Neutrophil (primary cell): ENCODE data around the gene CALCOCO1.

Experiments
- H3K27ac ChIP-seq: fragments of 200-600 bp; sonication (generic); 2 replicates; pipeline ENCODE4 v1.5.1; 2016; ENCODE audit warnings: mild to moderate bottlenecking, moderate library complexity
- H3K27me3 ChIP-seq: fragments of 200-600 bp; sonication (generic); 2 replicates; pipeline ENCODE4 v1.6.0; 2016; ENCODE audit warnings: mild to moderate bottlenecking
- H3K36me3 ChIP-seq: fragments of 200-600 bp; sonication (generic); 2 replicates; pipeline ENCODE4 v1.5.1; 2017
- H3K4me1 ChIP-seq, 2 experiments: fragments of 200-600 bp in 1 of 2; sonication (generic) in 1 of 2; 1 replicate in 1 of 2; 2 replicates in 1 of 2; pipeline versions ENCODE4 v1.5.1 to v1.6.1; 2013 to 2016; ENCODE audit warnings: low read depth in 1 of 2, low read length in 1 of 2, mild to moderate bottlenecking in 1 of 2, moderate library complexity in 1 of 2; ENCODE audit not compliant: control insufficient read depth in 1 of 2, insufficient read depth in 1 of 2
- H3K4me3 ChIP-seq, 2 experiments: fragments of 200-600 bp in 1 of 2; sonication (generic) in 1 of 2; 1 replicate in 1 of 2; 2 replicates in 1 of 2; pipeline ENCODE4 v1.5.1; 2013 to 2016; ENCODE audit warnings: low read depth in 1 of 2, low read length in 1 of 2, mild to moderate bottlenecking in 1 of 2, moderate library complexity in 1 of 2
- H3K9me3 ChIP-seq: fragments of 200-600 bp; sonication (generic); 2 replicates; pipeline ENCODE4 v1.5.1; 2016
- CTCF ChIP-seq: fragments of 200-600 bp; sonication (generic); IDR thresholded peaks from 2 replicates; pipeline ENCODE4 v1.5.1; 2016; ENCODE audit warnings: antibody characterized with exemption

CALCOCO1 gene

GRCh38 chr12:53701518-53702264 lies 25.6 kb downstream of the CALCOCO1 start:
- peak; percentile 34 for TF ChIP-seq CTCF

GRCh38 chr12:53700567-53700966 lies 26.7 kb downstream of the CALCOCO1 start:
- peaks cover 5 to 17% of the 10 kb centered on the region in 2 experiments for H3K4me1 ChIP-seq
- no peak overlapping the region for H3K4me3 ChIP-seq
- peaks cover 100% of the 10 kb centered on the region for H3K27me3 ChIP-seq
- no peaks in the 10 kb centered on the region for H3K9me3 ChIP-seq
- H3K27ac ChIP-seq = no peak overlapping the region
- no peak for TF ChIP-seq CTCF
- H3K36me3 ChIP-seq = no peaks in the 10 kb centered on the region

More at GRCh38 chr12:53701518-53702264, 25.6 kb downstream of the CALCOCO1 start:
- Histone ChIP-seq H3K27ac (no peak overlapping the region), H3K27me3 (peaks cover 100% of the 10 kb centered on the region), H3K4me1 (peaks cover 0 to 6% of the 10 kb centered on the region in 2 experiments), H3K36me3 (no peaks in the 10 kb centered on the region), H3K4me3 (no peak overlapping the region), H3K9me3 (no peaks in the 10 kb centered on the region)

- H3K36me3 ChIP-seq = no peaks in the 10 kb centered on the region
- no peak overlapping the region for H3K27ac ChIP-seq
- no peak overlapping the region for H3K4me3 ChIP-seq
- peaks cover 100% of the 10 kb centered on the region for H3K27me3 ChIP-seq
- peaks cover 5 to 24% of the 10 kb centered on the region in 2 experiments for H3K4me1 ChIP-seq
- no peak for TF ChIP-seq CTCF
- H3K9me3 ChIP-seq = no peaks in the 10 kb centered on the region
Measured at GRCh38 chr12:53699678-53700025, 27.6 kb downstream of the CALCOCO1 start.

- H3K4me1 ChIP-seq = peaks cover 5 to 24% of the 10 kb centered on the region in 2 experiments
- TF ChIP-seq CTCF = no peak
- no peak overlapping the region for H3K4me3 ChIP-seq
- no peak overlapping the region for H3K27ac ChIP-seq
- no peaks in the 10 kb centered on the region for H3K36me3 ChIP-seq
- H3K9me3 ChIP-seq = no peaks in the 10 kb centered on the region
- peaks cover 100% of the 10 kb centered on the region for H3K27me3 ChIP-seq
Measured at GRCh38 chr12:53698948-53699677, 28.1 kb downstream of the CALCOCO1 start.

GRCh38 chr12:53696655-53697331 lies 30.5 kb downstream of the CALCOCO1 start:
- Histone ChIP-seq H3K9me3 (no peaks in the 10 kb centered on the region), H3K36me3 (no peaks in the 10 kb centered on the region), H3K27me3 (peaks cover 100% of the 10 kb centered on the region), H3K27ac (no peak overlapping the region), H3K4me3 (no peak overlapping the region), H3K4me1 (peaks cover 5 to 24% of the 10 kb centered on the region in 2 experiments)
- TF ChIP-seq CTCF = no peak
